WTC11 (cell line): ENCODE results near the gene CTCFL. TPM values are rescaled to one million over a fixed set of nuclear protein-coding genes. Genes with fewer than 3 reads are reported as not detected.

Source experiments
- ATAC-seq: fragments of 200-7000 bp; cut with Tn5 transposase; 2 replicates; pipeline ENCODE4 v1.10.0; 2021; ENCODE audit warnings: mild to moderate bottlenecking, moderate library complexity
- CTCF ChIA-PET: fragments of 300-600 bp; sonication (Branson Sonifier 250); formaldehyde crosslinking; loops from one replicate; lab custom pipeline; 2021; ENCODE audit warnings: antibody characterized with exemption; lab: Charles Lee
- POLR2A ChIA-PET: fragments of 350-600 bp; sonication (Branson Sonifier 250); formaldehyde crosslinking; loops from one replicate; lab custom pipeline; 2021; ENCODE audit warnings: antibody characterized with exemption; lab: Charles Lee
- DNase-seq: peaks from one replicate; pipeline ENCODE4 v3.0.0; 2021; ENCODE audit warnings: low spot score
- H3K27ac Mint-ChIP-seq: 2 replicates; pipeline ENCODE4 v1.8.0; 2021; ENCODE audit warnings: mixed read lengths
- H3K27me3 Mint-ChIP-seq: 2 replicates; pipeline ENCODE4 v1.8.0; 2021; ENCODE audit warnings: low read depth, mild to moderate bottlenecking, moderate library complexity, mixed read lengths
- H3K36me3 Mint-ChIP-seq: 2 replicates; pipeline ENCODE4 v1.8.0; 2021; ENCODE audit warnings: mixed read lengths
- H3K4me1 Mint-ChIP-seq: 2 replicates; pipeline ENCODE4 v1.8.0; 2022; ENCODE audit warnings: mixed read lengths
- H3K4me3 Mint-ChIP-seq: 2 replicates; pipeline ENCODE4 v1.8.0; 2021; ENCODE audit warnings: mild to moderate bottlenecking, moderate library complexity, mixed read lengths
- H3K9me3 Mint-ChIP-seq: 2 replicates; pipeline ENCODE4 v1.8.0; 2021; ENCODE audit warnings: mixed read lengths
- CBFB ChIP-seq: sonication (generic); formaldehyde crosslinking; IDR thresholded peaks from 2 replicates; pipeline ENCODE4 v1.8.1; 2022; ENCODE audit warnings: mild to moderate bottlenecking, low read depth, missing genetic modification reagents
- CREM ChIP-seq: sonication (generic); formaldehyde crosslinking; IDR thresholded peaks from 2 replicates; pipeline ENCODE4 v1.8.1; 2022; ENCODE audit warnings: mild to moderate bottlenecking, missing genetic modification reagents, moderate library complexity
- FOXJ3 ChIP-seq: sonication (generic); formaldehyde crosslinking; IDR thresholded peaks from 2 replicates; pipeline ENCODE4 v1.9.0; 2021; ENCODE audit warnings: missing genetic modification reagents, mild to moderate bottlenecking, borderline replicate concordance
- GABPB1 ChIP-seq: sonication (generic); formaldehyde crosslinking; IDR thresholded peaks from 2 replicates; pipeline ENCODE4 v1.8.1; 2023; ENCODE audit warnings: mild to moderate bottlenecking, missing genetic modification reagents
- GRHL2 ChIP-seq: fragments of 250-450 bp; sonication (Bioruptor Pico); IDR thresholded peaks from 2 replicates; pipeline ENCODE4 v1.8.0; 2022; ENCODE audit warnings: mild to moderate bottlenecking, moderate library complexity; ENCODE audit not compliant: insufficient replicate concordance, severe bottlenecking
- JAZF1 ChIP-seq: fragments of 250-450 bp; sonication (Bioruptor Pico); IDR thresholded peaks from 2 replicates; pipeline ENCODE4 v1.9.0; 2021; ENCODE audit warnings: moderate library complexity, mild to moderate bottlenecking, inconsistent platforms
- NFE2L1 ChIP-seq: sonication (generic); formaldehyde crosslinking; IDR thresholded peaks from 2 replicates; pipeline ENCODE4 v1.8.1; 2023; ENCODE audit warnings: missing genetic modification reagents
- NFYB ChIP-seq: sonication (generic); formaldehyde crosslinking; conservative IDR thresholded peaks from 2 replicates; pipeline ENCODE4 v1.8.0; 2022; ENCODE audit warnings: low read depth, missing genetic modification reagents
- NR1H2 ChIP-seq: sonication (generic); formaldehyde crosslinking; IDR thresholded peaks from 2 replicates; pipeline ENCODE4 v1.9.0; 2021; ENCODE audit warnings: mild to moderate bottlenecking, moderate library complexity, missing genetic modification reagents
- NR2C2 ChIP-seq: sonication (generic); formaldehyde crosslinking; IDR thresholded peaks from 2 replicates; pipeline ENCODE4 v1.8.0; 2022; ENCODE audit warnings: mild to moderate bottlenecking, missing genetic modification reagents
- PRRX2 ChIP-seq: fragments of 250-450 bp; sonication (Bioruptor Pico); IDR thresholded peaks from 2 replicates; pipeline ENCODE4 v1.8.0; 2021; ENCODE audit warnings: mild to moderate bottlenecking
- RELA ChIP-seq: sonication (generic); formaldehyde crosslinking; IDR thresholded peaks from 2 replicates; pipeline ENCODE4 v1.8.1; 2022; ENCODE audit warnings: missing genetic modification reagents, mild to moderate bottlenecking, borderline replicate concordance
- ZBTB21 ChIP-seq: sonication (generic); formaldehyde crosslinking; IDR thresholded peaks from 2 replicates; pipeline ENCODE4 v1.8.1; 2023; ENCODE audit warnings: mild to moderate bottlenecking, missing genetic modification reagents, borderline replicate concordance
- ZNF671 ChIP-seq: fragments of 250-450 bp; sonication (Bioruptor Pico); IDR thresholded peaks from 2 replicates; pipeline ENCODE4 v1.8.0; 2021; ENCODE audit warnings: mild to moderate bottlenecking
- total RNA-seq: library from RNA; stranded (reverse); gene quantifications from 3 replicates; pipeline ENCODE4 v1.2.3, GENCODE V29; 2021
- TF ChIP-seq, protein P1 (sequence below): sonication (generic); formaldehyde crosslinking; IDR thresholded peaks from 2 replicates; pipeline ENCODE4 v1.8.0; 2023; ENCODE audit warnings: missing genetic modification reagents, mild to moderate bottlenecking, borderline replicate concordance
- TF ChIP-seq, protein P2 (sequence below): fragments of 250-450 bp; sonication (Bioruptor Pico); IDR thresholded peaks from 2 replicates; pipeline ENCODE4 v1.9.0; 2021; ENCODE audit warnings: mild to moderate bottlenecking, borderline replicate concordance
- TF ChIP-seq, protein P3 (sequence below): sonication (generic); formaldehyde crosslinking; conservative IDR thresholded peaks from 2 replicates; pipeline ENCODE4 v1.8.1; 2023; ENCODE audit warnings: mild to moderate bottlenecking, low read depth, missing genetic modification reagents, moderate library complexity
- TF ChIP-seq, protein P4 (sequence below): sonication (generic); formaldehyde crosslinking; IDR thresholded peaks from 2 replicates; pipeline ENCODE4 v1.8.1; 2022; ENCODE audit warnings: missing genetic modification reagents, borderline replicate concordance

Gene CTCFL
- total RNA-seq, 1 experiment from 2014 or later, result 0.70 TPM

DNA sequence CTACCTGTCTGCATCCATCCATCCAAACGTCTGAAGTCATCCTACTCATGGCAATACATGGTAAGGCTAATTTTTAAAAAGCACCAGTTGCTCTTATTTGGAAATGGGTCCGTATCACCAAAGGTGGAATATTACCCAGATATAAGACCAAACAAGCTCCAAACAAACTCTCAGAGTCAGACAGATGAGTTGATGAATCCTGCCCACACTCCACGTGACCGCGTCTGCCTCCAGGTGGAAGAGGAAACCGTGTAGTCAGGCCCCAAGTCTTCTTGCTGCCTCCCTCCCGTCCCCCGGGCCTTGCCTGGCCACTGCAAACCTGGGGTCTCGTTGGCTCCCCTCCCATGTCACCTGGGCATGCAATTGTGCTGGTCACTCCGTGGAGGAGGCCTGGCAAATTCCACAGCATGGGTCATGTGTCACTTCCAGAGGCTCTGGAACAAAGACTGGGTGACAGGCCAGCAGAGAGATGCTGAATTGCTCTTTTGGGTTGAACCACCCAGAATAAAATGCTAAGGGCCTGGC lies 31.8 kb downstream of the CTCFL start:
- TF ChIP-seq, protein P1, sequence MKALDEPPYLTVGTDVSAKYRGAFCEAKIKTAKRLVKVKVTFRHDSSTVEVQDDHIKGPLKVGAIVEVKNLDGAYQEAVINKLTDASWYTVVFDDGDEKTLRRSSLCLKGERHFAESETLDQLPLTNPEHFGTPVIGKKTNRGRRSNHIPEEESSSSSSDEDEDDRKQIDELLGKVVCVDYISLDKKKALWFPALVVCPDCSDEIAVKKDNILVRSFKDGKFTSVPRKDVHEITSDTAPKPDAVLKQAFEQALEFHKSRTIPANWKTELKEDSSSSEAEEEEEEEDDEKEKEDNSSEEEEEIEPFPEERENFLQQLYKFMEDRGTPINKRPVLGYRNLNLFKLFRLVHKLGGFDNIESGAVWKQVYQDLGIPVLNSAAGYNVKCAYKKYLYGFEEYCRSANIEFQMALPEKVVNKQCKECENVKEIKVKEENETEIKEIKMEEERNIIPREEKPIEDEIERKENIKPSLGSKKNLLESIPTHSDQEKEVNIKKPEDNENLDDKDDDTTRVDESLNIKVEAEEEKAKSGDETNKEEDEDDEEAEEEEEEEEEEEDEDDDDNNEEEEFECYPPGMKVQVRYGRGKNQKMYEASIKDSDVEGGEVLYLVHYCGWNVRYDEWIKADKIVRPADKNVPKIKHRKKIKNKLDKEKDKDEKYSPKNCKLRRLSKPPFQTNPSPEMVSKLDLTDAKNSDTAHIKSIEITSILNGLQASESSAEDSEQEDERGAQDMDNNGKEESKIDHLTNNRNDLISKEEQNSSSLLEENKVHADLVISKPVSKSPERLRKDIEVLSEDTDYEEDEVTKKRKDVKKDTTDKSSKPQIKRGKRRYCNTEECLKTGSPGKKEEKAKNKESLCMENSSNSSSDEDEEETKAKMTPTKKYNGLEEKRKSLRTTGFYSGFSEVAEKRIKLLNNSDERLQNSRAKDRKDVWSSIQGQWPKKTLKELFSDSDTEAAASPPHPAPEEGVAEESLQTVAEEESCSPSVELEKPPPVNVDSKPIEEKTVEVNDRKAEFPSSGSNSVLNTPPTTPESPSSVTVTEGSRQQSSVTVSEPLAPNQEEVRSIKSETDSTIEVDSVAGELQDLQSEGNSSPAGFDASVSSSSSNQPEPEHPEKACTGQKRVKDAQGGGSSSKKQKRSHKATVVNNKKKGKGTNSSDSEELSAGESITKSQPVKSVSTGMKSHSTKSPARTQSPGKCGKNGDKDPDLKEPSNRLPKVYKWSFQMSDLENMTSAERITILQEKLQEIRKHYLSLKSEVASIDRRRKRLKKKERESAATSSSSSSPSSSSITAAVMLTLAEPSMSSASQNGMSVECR, result no peak
- no peak for TF ChIP-seq PRRX2
- TF ChIP-seq FOXJ3, result no peak
- TF ChIP-seq, protein P2, sequence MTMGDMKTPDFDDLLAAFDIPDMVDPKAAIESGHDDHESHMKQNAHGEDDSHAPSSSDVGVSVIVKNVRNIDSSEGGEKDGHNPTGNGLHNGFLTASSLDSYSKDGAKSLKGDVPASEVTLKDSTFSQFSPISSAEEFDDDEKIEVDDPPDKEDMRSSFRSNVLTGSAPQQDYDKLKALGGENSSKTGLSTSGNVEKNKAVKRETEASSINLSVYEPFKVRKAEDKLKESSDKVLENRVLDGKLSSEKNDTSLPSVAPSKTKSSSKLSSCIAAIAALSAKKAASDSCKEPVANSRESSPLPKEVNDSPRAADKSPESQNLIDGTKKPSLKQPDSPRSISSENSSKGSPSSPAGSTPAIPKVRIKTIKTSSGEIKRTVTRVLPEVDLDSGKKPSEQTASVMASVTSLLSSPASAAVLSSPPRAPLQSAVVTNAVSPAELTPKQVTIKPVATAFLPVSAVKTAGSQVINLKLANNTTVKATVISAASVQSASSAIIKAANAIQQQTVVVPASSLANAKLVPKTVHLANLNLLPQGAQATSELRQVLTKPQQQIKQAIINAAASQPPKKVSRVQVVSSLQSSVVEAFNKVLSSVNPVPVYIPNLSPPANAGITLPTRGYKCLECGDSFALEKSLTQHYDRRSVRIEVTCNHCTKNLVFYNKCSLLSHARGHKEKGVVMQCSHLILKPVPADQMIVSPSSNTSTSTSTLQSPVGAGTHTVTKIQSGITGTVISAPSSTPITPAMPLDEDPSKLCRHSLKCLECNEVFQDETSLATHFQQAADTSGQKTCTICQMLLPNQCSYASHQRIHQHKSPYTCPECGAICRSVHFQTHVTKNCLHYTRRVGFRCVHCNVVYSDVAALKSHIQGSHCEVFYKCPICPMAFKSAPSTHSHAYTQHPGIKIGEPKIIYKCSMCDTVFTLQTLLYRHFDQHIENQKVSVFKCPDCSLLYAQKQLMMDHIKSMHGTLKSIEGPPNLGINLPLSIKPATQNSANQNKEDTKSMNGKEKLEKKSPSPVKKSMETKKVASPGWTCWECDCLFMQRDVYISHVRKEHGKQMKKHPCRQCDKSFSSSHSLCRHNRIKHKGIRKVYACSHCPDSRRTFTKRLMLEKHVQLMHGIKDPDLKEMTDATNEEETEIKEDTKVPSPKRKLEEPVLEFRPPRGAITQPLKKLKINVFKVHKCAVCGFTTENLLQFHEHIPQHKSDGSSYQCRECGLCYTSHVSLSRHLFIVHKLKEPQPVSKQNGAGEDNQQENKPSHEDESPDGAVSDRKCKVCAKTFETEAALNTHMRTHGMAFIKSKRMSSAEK (CRISPR knock-in tag), result no peak
- TF ChIP-seq NR2C2 (CRISPR knock-in tag), result no peak
- no peak for TF ChIP-seq NFYB (CRISPR knock-in tag)
- TF ChIP-seq CREM, result no peak
- no peak for TF ChIP-seq JAZF1 (CRISPR knock-in tag)
- no peak for TF ChIP-seq RELA (CRISPR knock-in tag)
- TF ChIP-seq, protein P3, sequence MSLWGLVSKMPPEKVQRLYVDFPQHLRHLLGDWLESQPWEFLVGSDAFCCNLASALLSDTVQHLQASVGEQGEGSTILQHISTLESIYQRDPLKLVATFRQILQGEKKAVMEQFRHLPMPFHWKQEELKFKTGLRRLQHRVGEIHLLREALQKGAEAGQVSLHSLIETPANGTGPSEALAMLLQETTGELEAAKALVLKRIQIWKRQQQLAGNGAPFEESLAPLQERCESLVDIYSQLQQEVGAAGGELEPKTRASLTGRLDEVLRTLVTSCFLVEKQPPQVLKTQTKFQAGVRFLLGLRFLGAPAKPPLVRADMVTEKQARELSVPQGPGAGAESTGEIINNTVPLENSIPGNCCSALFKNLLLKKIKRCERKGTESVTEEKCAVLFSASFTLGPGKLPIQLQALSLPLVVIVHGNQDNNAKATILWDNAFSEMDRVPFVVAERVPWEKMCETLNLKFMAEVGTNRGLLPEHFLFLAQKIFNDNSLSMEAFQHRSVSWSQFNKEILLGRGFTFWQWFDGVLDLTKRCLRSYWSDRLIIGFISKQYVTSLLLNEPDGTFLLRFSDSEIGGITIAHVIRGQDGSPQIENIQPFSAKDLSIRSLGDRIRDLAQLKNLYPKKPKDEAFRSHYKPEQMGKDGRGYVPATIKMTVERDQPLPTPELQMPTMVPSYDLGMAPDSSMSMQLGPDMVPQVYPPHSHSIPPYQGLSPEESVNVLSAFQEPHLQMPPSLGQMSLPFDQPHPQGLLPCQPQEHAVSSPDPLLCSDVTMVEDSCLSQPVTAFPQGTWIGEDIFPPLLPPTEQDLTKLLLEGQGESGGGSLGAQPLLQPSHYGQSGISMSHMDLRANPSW, result no peak
- TF ChIP-seq GRHL2 (CRISPR knock-in tag), result no peak
- no peak for TF ChIP-seq GABPB1 (CRISPR knock-in tag)
- TF ChIP-seq, protein P4, sequence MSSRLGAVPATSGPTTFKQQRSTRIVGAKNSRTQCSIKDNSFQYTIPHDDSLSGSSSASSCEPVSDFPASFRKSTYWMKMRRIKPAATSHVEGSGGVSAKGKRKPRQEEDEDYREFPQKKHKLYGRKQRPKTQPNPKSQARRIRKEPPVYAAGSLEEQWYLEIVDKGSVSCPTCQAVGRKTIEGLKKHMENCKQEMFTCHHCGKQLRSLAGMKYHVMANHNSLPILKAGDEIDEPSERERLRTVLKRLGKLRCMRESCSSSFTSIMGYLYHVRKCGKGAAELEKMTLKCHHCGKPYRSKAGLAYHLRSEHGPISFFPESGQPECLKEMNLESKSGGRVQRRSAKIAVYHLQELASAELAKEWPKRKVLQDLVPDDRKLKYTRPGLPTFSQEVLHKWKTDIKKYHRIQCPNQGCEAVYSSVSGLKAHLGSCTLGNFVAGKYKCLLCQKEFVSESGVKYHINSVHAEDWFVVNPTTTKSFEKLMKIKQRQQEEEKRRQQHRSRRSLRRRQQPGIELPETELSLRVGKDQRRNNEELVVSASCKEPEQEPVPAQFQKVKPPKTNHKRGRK (CRISPR knock-in tag), result no peak
- TF ChIP-seq NR1H2 (CRISPR knock-in tag), result no peak
- no peak for TF ChIP-seq NFE2L1 (CRISPR knock-in tag)
- no peak for TF ChIP-seq CBFB (CRISPR knock-in tag)
- no peak for TF ChIP-seq ZBTB21
- no peak for TF ChIP-seq ZNF671
- CTCF ChIA-PET, result interaction anchor here (0.6 to 1.1 kb wide), 5 partner anchors 12 to 120 kb away, joined by 3 to 5 read pairs (median 3); partner anchors contain the start of gene RBM38
- H3K27me3 Mint-ChIP-seq, result no peaks in the 10 kb centered on the region
- H3K27ac Mint-ChIP-seq, result no peak overlapping the region
- DNase-seq (no peak), ATAC-seq (no peak)
- H3K4me3 Mint-ChIP-seq, result no peak overlapping the region
- no peaks in the 10 kb centered on the region for H3K36me3 Mint-ChIP-seq
- POLR2A ChIA-PET, result no interaction called here
- peaks cover 10% of the 10 kb centered on the region for H3K9me3 Mint-ChIP-seq
- peaks cover 17% of the 10 kb centered on the region for H3K4me1 Mint-ChIP-seq
